HG03045 (cell line): Measurements from ENCODE around the gene ACIN1.
"Not testable (repeated sequence)": the region's sequence is repeated elsewhere in the genome, so short reads cannot be mapped to it uniquely, and the experiment has no call there.

Experiments used
- ATAC-seq: cut with Tn5 transposase; IDR thresholded peaks from one replicate; pipeline ENCODE4 v1.9.1; 2021; ENCODE audit warnings: mild to moderate bottlenecking, moderate library complexity; ENCODE audit not compliant: unreplicated experiment

The ACIN1 gene

DNA sequence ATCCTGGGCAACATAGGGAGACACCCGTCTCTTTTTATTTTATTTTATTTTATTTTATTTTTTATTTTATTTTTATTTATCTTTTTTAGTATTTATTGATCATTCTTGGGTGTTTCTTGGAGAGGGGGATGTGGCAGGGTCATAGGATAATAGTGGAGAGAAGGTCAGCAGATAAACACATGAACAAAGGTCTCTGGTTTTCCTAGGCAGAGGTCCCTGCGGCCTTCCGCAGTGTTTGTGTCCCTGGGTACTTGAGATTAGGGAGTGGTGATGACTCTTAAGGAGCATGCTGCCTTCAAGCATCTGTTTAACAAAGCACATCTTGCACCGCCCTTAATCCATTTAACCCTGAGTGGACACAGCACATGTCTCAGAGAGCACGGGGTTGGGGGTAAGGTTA, 12.7 kb upstream of the ACIN1 start:
- ATAC-seq: not testable (repeated sequence)

DNA sequence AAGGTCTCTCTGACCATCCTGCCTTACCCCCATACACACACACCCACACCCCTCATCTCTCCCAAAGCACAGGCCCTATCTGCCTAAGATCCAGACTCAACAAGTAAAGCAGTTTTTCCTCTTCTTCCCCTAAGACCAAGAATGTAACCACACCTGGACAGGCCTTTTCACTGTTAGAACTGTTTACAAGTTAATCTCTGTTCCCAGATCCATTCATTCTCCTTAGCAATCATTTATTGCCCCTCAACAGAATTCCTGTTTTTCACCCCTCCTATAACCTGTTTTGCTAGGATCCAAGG, 11.8 kb upstream of the ACIN1 start:
- ATAC-seq: no peak

DNA sequence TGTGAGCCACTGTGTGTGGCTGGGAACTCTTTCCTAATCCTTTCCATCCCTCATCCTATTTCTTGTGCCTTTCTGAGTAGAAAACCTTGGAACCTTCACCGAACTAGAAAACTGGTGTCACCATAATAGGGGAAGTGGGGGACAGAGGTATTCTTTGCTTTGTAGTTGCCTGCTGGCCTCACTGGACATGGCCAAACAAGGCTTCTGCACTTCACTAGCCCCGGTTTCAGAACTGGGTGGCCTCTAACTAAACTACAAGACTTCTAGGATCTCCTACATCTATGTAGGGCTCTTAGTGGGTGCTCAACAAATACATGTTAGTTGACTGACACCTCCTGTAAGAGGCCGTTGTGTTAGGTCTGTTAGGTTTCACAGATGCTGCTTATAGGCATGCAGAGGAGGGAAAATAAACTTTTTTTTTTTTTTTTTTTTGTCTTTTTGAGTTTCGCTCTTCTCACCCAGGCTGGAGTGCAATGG, 10.4 kb upstream of the ACIN1 start:
- ATAC-seq: no peak

DNA sequence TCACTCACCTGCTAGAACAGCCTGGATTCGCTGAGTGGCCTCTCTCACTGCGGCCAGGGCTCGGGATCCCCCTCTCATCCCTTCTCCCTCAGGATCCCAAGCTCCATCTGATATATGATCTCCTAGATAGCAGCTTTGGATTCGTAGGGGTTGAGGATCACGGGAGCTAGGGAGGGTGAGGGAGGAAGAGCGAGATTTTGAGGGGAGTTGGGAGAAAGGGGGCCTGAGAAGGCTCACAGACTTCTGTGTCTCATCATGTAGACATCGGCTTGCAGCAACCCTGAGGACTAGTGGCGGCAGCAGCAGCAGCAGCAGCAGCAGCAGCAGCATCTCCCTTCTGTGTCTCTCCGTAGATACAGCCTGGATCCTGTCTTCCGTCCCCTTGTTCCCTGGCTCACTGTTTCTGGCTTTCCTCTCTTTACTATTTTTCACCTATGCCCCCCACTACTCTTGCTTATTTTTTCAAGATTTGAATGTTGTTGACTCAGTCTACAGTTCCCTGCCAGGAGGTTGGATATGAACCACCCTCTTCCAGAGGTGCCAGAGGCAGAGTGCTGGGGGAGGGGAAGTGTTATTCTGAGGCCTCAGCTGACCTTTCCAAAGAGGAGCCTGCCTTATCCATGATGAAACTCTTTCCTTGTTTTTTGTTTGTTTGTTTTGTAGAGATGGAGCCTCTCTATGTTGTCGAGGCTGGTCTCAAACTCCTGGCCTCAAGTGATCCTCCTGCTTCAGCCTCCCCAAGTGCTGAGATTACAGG, 9.8 kb upstream of the ACIN1 start, which contains the start of gene CIROP:
CIROP (minus strand) TSS at position 399 of the 757 bp plus-strand sequence; CDS start at position 330, 69 bp downstream.
- no peak for ATAC-seq

- ATAC-seq: no peak
These were observed 9.2 kb upstream of the ACIN1 start for GRCh38 chr14:23104070-23104590.

DNA sequence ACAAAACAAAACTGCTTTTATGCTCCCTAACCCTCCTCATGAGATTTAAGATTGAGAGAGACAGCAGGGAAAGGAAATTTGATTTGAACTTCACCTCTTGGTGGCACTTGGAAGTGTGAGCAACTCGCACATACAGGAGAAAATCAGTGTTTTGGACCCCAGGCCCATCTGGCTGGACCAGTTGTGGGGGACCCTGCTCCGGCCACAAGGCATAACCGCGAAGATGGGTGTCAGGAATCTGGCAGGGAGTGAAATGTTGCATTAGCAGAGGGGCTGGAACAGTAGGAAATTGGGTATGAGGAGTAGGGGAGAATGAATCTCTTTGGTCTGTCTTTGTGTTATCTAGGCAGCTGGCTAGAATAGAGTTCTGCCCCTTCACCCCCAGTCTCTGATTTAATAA, 8.6 kb upstream of the ACIN1 start:
- ATAC-seq: no peak

DNA sequence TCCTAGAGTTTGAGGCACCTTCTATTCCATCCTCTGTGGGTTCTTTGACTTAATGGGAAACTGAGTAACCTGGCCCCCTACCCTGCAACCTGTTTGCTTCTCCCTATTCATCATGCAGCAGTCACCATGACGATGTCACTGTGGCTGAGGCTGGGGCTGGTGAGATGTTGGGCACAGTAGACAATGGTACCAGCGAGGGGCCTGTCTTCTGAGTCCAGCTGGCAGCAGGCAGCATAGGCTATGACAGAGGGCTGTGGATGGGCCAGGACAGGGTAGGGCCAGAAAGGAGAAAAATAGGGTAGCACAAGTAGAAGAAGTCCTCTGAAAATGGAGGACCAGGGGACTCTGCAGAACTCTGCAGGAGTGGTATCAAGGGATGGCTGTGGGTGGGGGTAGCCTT, 7.9 kb upstream of the ACIN1 start:
- no peak for ATAC-seq

GRCh38 chr14:23101986-23102625, 7.2 kb upstream of the ACIN1 start:
- ATAC-seq: no peak

DNA sequence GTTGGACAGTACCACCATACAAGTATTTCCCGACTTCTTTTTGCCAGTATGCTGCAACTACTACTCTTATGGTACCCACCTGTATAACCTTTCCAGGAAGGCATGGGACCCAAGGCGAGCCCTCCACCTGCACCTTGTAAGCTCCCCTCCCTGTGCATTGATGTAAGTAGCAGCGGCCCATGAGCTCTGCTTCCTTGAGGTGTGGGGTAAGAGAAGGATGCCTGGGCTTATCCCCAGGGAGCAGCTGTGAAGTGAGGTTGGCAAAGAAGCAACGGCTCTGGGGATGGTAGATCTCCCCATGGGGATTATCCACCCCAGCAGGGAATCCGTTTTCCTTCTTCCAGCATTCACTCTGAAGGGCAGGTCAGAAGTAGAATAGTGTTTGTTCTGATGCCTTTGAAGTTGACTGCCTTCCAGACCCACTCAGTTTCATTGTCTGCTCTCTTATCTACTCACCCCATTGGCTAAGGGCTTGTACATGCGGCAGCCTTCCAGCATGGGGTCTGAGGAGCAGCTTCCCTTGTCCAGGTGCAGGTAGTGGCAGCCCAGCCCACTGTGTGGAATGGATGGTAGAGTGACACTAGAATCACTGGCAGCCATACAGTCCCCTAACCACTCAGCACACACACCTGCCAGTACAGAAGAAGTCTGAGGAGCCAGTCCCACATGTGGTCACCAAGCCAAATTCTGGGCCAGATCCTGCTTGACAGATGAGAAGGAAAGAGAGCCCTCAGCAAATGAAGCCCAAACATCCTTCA, 6.5 kb upstream of the ACIN1 start:
- ATAC-seq: no peak

- no peak for ATAC-seq
These were observed 4.4 kb upstream of the ACIN1 start for GRCh38 chr14:23099212-23099861.

- no peak for ATAC-seq
These were observed 2.9 kb upstream of the ACIN1 start for GRCh38 chr14:23097786-23098185.

GRCh38 chr14:23095196-23096108, 516 bp upstream of the ACIN1 start, which contains the start of gene C14orf119:
TSS of gene C14orf119 (plus strand) at chr14:23095505. CDS start at chr14:23097659, 2,154 bp downstream.
- ATAC-seq: peak; percentile 92

DNA sequence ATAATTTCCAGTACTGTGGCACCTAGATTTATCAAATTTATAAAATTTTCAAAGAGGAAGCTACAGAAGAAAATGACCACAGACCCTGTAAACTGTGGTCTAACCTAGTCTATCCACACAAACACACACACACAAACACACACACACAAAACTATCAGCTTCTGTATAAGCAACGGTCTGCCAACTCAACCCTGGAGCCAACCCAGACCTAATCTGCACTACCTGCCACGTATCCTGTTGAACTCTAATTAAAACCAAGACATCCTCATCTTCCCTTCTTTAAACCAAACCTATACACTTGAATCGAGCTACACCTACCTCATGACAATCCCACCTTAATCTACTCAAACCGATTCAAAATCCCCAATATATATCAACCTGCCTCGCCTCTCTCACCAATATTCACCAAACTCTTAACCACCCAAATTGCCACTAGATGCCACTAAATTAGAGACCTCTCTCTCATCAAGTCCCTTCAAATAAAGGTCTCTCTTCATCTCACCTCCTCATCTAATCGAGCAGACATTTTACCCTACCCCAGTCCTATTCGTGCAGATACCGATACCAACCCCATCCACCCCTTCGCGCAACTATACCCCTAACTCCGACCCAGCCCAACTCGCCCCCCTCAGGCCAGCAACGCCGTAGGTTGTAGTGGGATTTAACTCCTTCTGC, 808 bp downstream of the ACIN1 start:
- ATAC-seq: no peak

DNA sequence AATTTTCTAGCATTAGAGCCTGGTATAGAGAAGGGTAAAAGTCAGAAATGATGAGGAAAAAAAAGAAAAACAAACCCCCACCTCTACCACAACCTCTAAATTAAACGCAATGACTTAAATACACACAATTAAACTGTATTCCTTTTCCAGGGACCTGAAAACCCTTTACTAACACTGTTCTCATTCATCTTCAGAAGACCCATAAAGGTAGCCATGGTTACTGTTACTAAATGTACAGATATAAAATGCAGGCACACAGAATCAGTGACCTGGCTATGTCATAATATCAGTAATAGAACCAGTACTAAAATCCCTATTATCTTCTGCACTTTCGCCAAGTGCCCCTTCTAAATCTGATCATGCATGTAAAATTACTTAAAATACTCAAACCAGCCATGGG, 1.4 kb downstream of the ACIN1 start:
- no peak for ATAC-seq

GRCh38 chr14:23093104-23093503, 1.8 kb downstream of the ACIN1 start:
- ATAC-seq: no peak

DNA sequence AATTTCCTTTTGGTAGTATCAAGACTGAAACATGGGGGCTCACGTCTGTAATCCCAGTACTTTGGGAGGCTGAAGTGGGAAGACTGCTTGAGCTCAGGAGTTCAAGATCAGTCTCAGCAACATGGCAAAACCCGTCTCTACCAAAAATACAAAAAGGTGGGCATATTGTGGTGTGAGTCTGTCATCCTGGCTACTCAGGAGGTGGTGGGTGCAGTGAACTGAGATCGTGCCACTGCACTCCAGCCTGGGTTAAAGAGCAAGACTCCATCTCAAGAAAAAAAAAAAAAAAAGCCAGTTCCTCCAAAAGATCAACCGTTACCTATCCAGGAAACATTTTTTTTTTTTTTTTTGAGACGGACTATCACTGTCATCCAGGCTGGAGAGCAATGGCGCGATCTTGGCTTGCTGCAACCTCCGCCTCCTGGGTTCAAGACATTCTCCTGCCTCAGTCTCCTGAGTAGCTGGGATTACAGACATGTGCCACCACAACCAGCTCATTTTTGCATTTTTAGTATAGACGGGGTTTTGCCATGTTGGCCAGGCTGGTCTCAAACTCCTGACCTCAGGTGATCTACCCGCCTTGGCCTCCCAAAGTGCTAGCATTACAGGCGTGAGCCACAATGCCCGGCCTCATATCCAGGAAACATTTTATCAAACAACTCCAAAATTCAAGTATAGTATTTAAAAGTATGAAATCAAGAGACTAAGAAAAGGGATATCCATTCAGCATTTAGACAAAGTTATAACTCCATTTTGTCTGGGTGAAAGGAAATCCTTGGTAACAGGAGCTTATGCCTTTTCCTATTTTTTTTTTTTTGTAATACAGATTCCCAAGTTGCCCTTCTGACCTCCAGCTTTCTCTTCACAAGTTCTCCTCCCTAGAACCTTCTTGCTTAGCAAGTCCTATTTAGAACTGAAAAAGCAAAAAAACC, 3.4 kb downstream of the ACIN1 start:
- ATAC-seq: no peak

- ATAC-seq: no peak
These were observed 4.7 kb downstream of the ACIN1 start for GRCh38 chr14:23090254-23090636.

GRCh38 chr14:23089498-23090253, 5.3 kb downstream of the ACIN1 start:
- ATAC-seq: no peak
